GM12878 (cell line): ENCODE measurements around the gene DOCK1. TPM values are rescaled to one million over a fixed set of nuclear protein-coding genes. Genes with fewer than 3 reads are reported as not detected.

Experiments used
- ATAC-seq: fragments of 200-7000 bp; cut with Tn5 transposase; 3 replicates; pipeline ENCODE4 v1.9.1; 2020; ENCODE audit warnings: mild to moderate bottlenecking, moderate library complexity
- BruUV-seq: library from RNA; stranded (reverse); fragments of 400-500 nt; replicated peaks from 2 replicates; lab custom pipeline; 2021; lab: Mats Ljungman, UMichigan
- CTCF ChIA-PET: fragments of 300-600 bp; sonication (Branson Sonifier 250); formaldehyde crosslinking; extraction: SDS; loops from one replicate; lab custom pipeline; 2021; ENCODE audit warnings: inconsistent platforms; lab: Yijun Ruan, JAX
- POLR2A ChIA-PET: fragments of 350-600 bp; formaldehyde crosslinking; extraction: SDS; loops from one replicate; lab custom pipeline; 2021; ENCODE audit warnings: inconsistent platforms; lab: Charles Lee
- RAD21 ChIA-PET: fragments of 300-600 bp; sonication (Branson Sonifier 250); formaldehyde crosslinking; loops from one replicate; lab custom pipeline; 2023; ENCODE audit warnings: antibody characterized with exemption; ENCODE audit not compliant: unreplicated experiment; lab: Charles Lee
- SMC1A ChIA-PET: fragments of 300-600 bp; sonication (Branson Sonifier 250); formaldehyde crosslinking; loops from one replicate; lab custom pipeline; 2023; ENCODE audit not compliant: unreplicated experiment, uncharacterized antibody; lab: Charles Lee
- DNase-seq: peaks from one replicate; pipeline ENCODE4 v3.0.0-alpha.2; 2011; ENCODE audit warnings: low read depth, low spot score
- FAIRE-seq: peaks from 3 replicates; lab custom pipeline; 2011; peaks lifted over from hg19 to GRCh38; lab: Jason Lieb, UNC
- H2AFZ ChIP-seq: 2 replicates; pipeline ENCODE4 v1.6.0; 2011; ENCODE audit warnings: low read depth, low read length, control low read depth; ENCODE audit not compliant: control insufficient read depth
- H3K27ac ChIP-seq: 2 replicates; pipeline ENCODE4 v1.5.1; 2011; ENCODE audit warnings: control low read depth; ENCODE audit not compliant: control insufficient read depth, insufficient read depth
- H3K27me3 ChIP-seq, 2 experiments: replicated peaks in 1 of 2; 2 replicates each; pipeline versions ENCODE4 v1.6.0 to v1.6.1; 2011; ENCODE audit warnings: low read length in 1 of 2; ENCODE audit not compliant: control insufficient read depth in 2 of 2, insufficient read depth in 2 of 2
- H3K36me3 ChIP-seq, 2 experiments: 2 replicates each; pipeline ENCODE4 v1.5.1; 2011; ENCODE audit warnings: low read length in 1 of 2; ENCODE audit not compliant: control insufficient read depth in 2 of 2, insufficient read depth in 2 of 2
- H3K4me1 ChIP-seq: 2 replicates; pipeline ENCODE4 v1.6.1; 2011; ENCODE audit warnings: mild to moderate bottlenecking, low read length, moderate library complexity, mixed read lengths; ENCODE audit not compliant: control insufficient read depth, insufficient read depth
- H3K4me2 ChIP-seq: 2 replicates; pipeline ENCODE4 v1.6.0; 2011; ENCODE audit warnings: control low read depth; ENCODE audit not compliant: control insufficient read depth, insufficient read depth
- H3K4me3 ChIP-seq: fragments of 200-600 bp; sonication (generic); 2 replicates; pipeline ENCODE4 v1.5.1; 2016
- H3K79me2 ChIP-seq: 2 replicates; pipeline ENCODE4 v1.6.0; 2011; ENCODE audit warnings: low read length; ENCODE audit not compliant: control insufficient read depth, insufficient read depth
- H3K9ac ChIP-seq: 2 replicates; pipeline ENCODE4 v1.8.0; 2011; ENCODE audit warnings: low read length, control low read depth, mixed read lengths; ENCODE audit not compliant: control insufficient read depth, insufficient read depth
- H3K9me3 ChIP-seq: replicated peaks from 3 replicates; pipeline ENCODE4 v1.5.1; 2011; ENCODE audit warnings: mild to moderate bottlenecking, low read length; ENCODE audit not compliant: control insufficient read depth, insufficient read depth
- H4K20me1 ChIP-seq: 2 replicates; pipeline ENCODE4 v1.6.0; 2011; ENCODE audit not compliant: control insufficient read depth, insufficient read depth
- BACH1 ChIP-seq: fragments of 450-650 bp; IDR thresholded peaks from 2 replicates; pipeline ENCODE4 v1.6.1; 2017; ENCODE audit warnings: mild to moderate bottlenecking, borderline replicate concordance
- CBX3 ChIP-seq: fragments of 200-600 bp; sonication (generic); IDR thresholded peaks from 2 replicates; pipeline ENCODE4 v1.6.1; 2016; ENCODE audit warnings: low read depth, borderline replicate concordance
- NRF1 ChIP-seq: conservative IDR thresholded peaks from 2 replicates; pipeline ENCODE4 v1.6.1; 2011; ENCODE audit warnings: mild to moderate bottlenecking, low read depth, low read length, improper control_type of control experiment
- PAX8 ChIP-seq: fragments of 450-650 bp; IDR thresholded peaks from 2 replicates; pipeline ENCODE4 v1.6.1; 2017; ENCODE audit warnings: mild to moderate bottlenecking, moderate library complexity
- SREBF2 ChIP-seq: IDR thresholded peaks from 2 replicates; pipeline ENCODE4 v1.6.1; 2012; ENCODE audit warnings: mild to moderate bottlenecking, low read length
- ZNF274 ChIP-seq: IDR thresholded peaks from one replicate; pipeline ENCODE4 v1.8.0; 2011; ENCODE audit not compliant: insufficient read length, insufficient read depth
- WGBS: methylation state at CpG from one replicate; pipeline ENCODE4 v1.1.6; 2016; ENCODE audit warnings: low lambda C conversion rate; ENCODE audit not compliant: insufficient replicate concordance, insufficient coverage; ENCODE audit errors: missing lambda C conversion rate; 5-methylcytosine and 5-hydroxymethylcytosine counted together
- in situ Hi-C: fragments of 300-500 bp; cut with MboI; formaldehyde crosslinking; loops from 9 replicates; pipeline ENCODE4 v1.14.3; 2018; ENCODE audit warnings: mixed read lengths
- intact Hi-C: fragments of 100-400 bp; cut with micrococcal nuclease; formaldehyde crosslinking; loops from one replicate; pipeline ENCODE4 v1.14.2; 2022; ENCODE audit not compliant: unreplicated experiment
- polyA plus RNA-seq, 11 experiments: library from polyadenylated mRNA; depleted of rRNA in 4 of 11; unstranded in 6 of 11; stranded (reverse) in 5 of 11; fragments of >200 nt; fragmentation: Nextera tagmentation in 4 of 11; fragmentation: Illumina TruSeq in 1 of 11; extraction: Ambion mirVana in 4 of 11; extraction: Trizol in 1 of 11; gene quantifications; 1 replicate in 1 of 11; 2 replicates in 10 of 11; pipeline versions ENCODE4 v1.2.1 to v1.2.3, GENCODE V29; 2011 to 2016; ENCODE audit warnings: inconsistent platforms in 2 of 11, missing spikeins in 2 of 11, low read depth in 1 of 11
- total RNA-seq, 4 experiments: library from RNA; depleted of rRNA in 3 of 4; stranded (reverse); fragments of >200 nt in 3 of 4; fragmentation: Illumina TruSeq in 1 of 4; extraction: Trizol in 1 of 4; gene quantifications; 2 replicates each; pipeline versions ENCODE4 v1.2.1 to v1.2.3, GENCODE V29; 2013 to 2021
- TF ChIP-seq, protein P1 (sequence below): fragments of 450-650 bp; IDR thresholded peaks from 2 replicates; pipeline ENCODE4 v1.6.1; 2016; ENCODE audit warnings: mild to moderate bottlenecking
- TF ChIP-seq, protein P2 (sequence below): fragments of 450-650 bp; IDR thresholded peaks from 2 replicates; pipeline ENCODE4 v1.6.1; 2014; ENCODE audit warnings: mild to moderate bottlenecking

The DOCK1 gene
- total and polyA plus RNA-seq, 10 of the 15 experiments (the other 5 are each of a cell fraction or from before 2014, with no cell fraction given) = 0.05 to 0.18 TPM; not detected in 8

DNA sequence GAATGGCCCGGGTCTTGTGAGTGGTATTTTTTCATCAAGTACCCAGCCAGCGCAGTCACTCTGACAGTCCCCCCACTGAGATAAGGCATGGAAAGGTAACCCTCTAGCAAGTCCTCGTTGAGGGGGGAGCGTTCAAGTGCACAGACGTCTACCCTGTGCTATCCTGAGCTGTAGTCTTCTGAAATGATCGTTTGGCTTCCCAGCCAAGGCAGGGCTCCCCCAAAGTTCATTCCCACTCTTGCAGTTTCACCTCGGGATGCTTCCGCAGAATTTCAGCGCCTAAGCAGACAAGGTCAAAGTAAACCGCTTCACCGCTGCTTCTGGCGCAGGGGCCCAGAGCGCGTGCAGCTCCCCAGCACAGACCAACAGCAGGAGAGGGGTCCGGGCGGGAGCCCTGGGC, 289.4 kb downstream of the DOCK1 start (continued):
- TF ChIP-seq, protein P1, sequence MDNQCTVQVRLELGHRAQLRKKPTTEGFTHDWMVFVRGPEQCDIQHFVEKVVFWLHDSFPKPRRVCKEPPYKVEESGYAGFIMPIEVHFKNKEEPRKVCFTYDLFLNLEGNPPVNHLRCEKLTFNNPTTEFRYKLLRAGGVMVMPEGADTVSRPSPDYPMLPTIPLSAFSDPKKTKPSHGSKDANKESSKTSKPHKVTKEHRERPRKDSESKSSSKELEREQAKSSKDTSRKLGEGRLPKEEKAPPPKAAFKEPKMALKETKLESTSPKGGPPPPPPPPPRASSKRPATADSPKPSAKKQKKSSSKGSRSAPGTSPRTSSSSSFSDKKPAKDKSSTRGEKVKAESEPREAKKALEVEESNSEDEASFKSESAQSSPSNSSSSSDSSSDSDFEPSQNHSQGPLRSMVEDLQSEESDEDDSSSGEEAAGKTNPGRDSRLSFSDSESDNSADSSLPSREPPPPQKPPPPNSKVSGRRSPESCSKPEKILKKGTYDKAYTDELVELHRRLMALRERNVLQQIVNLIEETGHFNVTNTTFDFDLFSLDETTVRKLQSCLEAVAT = no peak
- TF ChIP-seq BACH1 (no peak), NRF1 (no peak), SREBF2 (no peak), PAX8 (no peak)

- Histone ChIP-seq H3K27me3 (no peaks in the 10 kb centered on the region), H2AFZ (no peak overlapping the region), H3K4me3 (no peak overlapping the region), H3K4me1 (no peaks in the 10 kb centered on the region), H3K79me2 (no peaks in the 10 kb centered on the region), H3K36me3 (no peaks in the 10 kb centered on the region), H4K20me1 (no peaks in the 10 kb centered on the region), H3K27ac (no peak overlapping the region), H3K4me2 (no peak overlapping the region), H3K9ac (no peak overlapping the region), H3K9me3 (no peaks in the 10 kb centered on the region)
- DNase-seq (no peak), FAIRE-seq (no peak), ATAC-seq (no peak)
- ChIA-PET RAD21 (no interaction called here), POLR2A (no interaction called here), SMC1A (no interaction called here), CTCF (no interaction called here)
- 45% methylated on average over 26 of the region's 28 CpGs for WGBS
- in situ Hi-C loops (no loop called here), intact Hi-C loops (no loop called here)
- no TSS peak for BruUV-seq
- TF ChIP-seq ZNF274 (no peak), CBX3 (no peak)
- TF ChIP-seq, protein P2, sequence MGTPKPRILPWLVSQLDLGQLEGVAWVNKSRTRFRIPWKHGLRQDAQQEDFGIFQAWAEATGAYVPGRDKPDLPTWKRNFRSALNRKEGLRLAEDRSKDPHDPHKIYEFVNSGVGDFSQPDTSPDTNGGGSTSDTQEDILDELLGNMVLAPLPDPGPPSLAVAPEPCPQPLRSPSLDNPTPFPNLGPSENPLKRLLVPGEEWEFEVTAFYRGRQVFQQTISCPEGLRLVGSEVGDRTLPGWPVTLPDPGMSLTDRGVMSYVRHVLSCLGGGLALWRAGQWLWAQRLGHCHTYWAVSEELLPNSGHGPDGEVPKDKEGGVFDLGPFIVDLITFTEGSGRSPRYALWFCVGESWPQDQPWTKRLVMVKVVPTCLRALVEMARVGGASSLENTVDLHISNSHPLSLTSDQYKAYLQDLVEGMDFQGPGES = no peak
These were observed 289.8 kb downstream of the DOCK1 start for GRCh38 chr10:127195041-127195506.
